HG03571 (cell line): ENCODE results near the gene CACHD1.

ENCODE experiments used
- ATAC-seq: cut with Tn5 transposase; IDR thresholded peaks from one replicate; pipeline ENCODE4 v1.9.1; 2021; ENCODE audit not compliant: unreplicated experiment

Gene CACHD1

GRCh38 chr1:64469977-64470664, at the start of gene CACHD1:
TSS of gene CACHD1 (plus strand) at chr1:64470129. CDS start at chr1:64470745, 616 bp downstream.
- peak; percentile 77 for ATAC-seq

DNA sequence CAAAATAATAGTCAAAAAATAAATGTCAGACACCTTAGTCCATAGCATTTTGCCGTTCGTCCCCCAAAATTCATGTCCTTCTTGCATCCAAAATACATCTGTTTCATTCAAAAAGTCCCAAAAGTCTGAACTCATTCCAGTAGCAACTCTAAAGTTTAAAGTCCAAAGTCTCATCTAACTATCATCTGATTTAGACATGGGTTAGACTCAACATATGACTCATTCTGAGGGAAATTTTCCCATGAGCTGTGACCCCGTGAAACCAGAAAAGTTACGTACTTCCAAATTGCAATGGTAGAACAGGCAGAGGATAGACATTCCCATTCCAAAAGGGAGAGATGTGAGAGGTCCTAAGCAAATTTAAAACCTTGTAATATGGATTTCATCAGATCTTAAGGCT, 48.6 kb upstream of the CACHD1 start:
- no peak for ATAC-seq

GRCh38 chr1:64423526-64423925, 46.4 kb upstream of the CACHD1 start:
- ATAC-seq, result no peak

GRCh38 chr1:64424412-64424811, 45.5 kb upstream of the CACHD1 start:
- no peak for ATAC-seq

- no peak for ATAC-seq
Observed at GRCh38 chr1:64425521-64425920, 44.4 kb upstream of the CACHD1 start.

GRCh38 chr1:64426681-64427080, 43.2 kb upstream of the CACHD1 start:
- ATAC-seq, result no peak

DNA sequence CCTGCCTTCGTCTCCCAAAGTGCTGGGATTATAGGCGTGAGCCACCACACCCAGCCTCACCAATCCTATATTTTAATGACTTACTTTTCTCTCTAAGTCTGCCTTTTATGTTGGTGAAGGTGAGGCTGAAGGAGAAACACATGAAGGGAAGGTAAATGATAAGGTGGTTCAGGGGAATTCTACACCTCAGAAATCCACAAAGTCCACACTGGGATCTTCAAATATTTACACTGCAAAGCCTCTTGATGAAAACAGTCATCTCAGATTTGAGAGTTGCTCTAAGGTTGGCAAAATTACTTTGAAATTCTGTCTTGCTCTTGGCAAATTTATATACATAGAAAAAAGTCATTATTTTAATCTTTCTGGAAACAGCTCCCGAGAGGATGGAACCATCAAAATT, 42.0 kb upstream of the CACHD1 start:
- no peak for ATAC-seq

DNA sequence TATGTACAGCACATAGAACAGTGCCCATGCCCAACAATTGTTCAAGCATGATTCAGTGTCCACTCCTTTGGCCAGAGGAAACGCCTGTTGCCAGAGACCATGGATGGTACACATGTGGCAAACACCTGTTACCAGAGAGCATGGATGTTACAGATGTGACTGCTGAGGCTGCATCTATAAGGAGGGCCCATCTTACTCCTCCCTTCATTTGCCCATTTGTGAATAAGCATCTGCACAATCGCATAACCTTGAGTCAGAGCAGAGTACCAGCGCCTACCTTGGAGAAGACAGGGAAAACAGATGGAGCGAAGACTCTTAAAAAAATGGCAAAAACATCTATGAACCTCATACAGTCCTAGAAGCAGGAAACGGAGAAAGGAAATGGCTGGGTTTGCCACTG, 36.6 kb upstream of the CACHD1 start:
- no peak for ATAC-seq

DNA sequence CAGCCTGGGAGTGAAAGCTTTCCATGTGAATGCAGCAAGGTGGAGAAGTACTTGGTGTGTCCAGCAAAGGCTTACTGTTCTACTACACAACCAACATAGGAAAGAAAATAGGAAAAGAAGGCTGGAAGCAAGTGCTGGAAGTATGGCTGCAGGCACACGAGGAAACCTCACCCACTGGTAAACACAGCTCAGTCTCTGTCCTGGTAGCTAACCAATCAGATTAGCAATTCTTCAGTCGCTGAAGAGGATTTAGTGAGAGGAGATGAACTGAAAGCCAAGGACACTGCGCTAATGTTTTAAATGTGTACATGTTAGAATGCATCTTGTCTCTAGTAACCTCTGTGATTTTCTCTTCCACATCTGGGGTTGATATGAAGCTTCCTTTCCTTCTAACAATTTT, 36.2 kb upstream of the CACHD1 start:
- no peak for ATAC-seq

GRCh38 chr1:64435000-64435399, 34.9 kb upstream of the CACHD1 start:
- no peak for ATAC-seq

- no peak for ATAC-seq
Observed at GRCh38 chr1:64437453-64437852, 32.5 kb upstream of the CACHD1 start.

GRCh38 chr1:64440183-64440826, 29.6 kb upstream of the CACHD1 start:
- ATAC-seq, result no peak

- ATAC-seq, result no peak
Observed at GRCh38 chr1:64451440-64451839, 18.5 kb upstream of the CACHD1 start.

DNA sequence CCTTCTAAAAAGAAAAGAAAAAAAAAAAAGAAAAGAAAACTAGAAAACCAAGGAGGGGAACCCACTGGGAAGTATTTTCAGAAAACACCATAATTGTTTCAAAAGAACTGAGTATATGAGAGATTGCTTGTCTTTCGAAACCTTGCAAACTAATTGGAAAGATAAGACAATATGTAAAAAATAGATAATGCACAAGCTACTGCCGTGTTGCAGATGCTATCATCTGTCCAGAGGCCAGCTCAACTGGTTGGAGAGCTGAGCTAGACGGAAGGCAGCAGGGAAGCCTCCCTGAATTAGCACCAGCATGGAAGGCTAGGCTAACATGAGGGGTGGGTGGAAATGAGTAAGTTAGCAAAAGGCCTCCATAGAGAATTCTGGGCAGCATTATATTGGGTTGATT, 16.2 kb upstream of the CACHD1 start:
- no peak for ATAC-seq

- ATAC-seq, result no peak
Observed at GRCh38 chr1:64458915-64459314, 11.0 kb upstream of the CACHD1 start.

DNA sequence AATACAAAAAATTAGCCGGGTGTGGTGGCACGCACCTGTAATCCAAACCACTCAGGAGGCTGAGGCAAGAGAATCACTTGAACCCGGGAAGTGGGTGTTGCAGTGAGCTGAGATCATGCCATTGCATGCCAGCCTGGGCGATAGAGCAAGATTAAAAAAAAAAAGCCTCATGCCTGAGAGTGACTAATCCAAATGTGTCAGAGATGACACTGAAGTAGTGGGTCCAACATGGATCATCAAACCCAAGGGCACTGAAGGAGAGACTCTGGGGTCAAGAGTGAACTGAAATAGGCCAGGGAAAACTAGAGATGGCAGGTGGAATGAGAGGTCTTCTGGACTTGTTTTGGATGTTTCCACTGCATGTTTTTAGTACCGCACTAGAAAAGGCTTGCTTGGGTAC, 10.2 kb upstream of the CACHD1 start:
- ATAC-seq, result no peak

GRCh38 chr1:64466033-64466432, 3.9 kb upstream of the CACHD1 start:
- ATAC-seq, result no peak

GRCh38 chr1:64469116-64469976, 583 bp upstream of the CACHD1 start:
- ATAC-seq, result no peak

DNA sequence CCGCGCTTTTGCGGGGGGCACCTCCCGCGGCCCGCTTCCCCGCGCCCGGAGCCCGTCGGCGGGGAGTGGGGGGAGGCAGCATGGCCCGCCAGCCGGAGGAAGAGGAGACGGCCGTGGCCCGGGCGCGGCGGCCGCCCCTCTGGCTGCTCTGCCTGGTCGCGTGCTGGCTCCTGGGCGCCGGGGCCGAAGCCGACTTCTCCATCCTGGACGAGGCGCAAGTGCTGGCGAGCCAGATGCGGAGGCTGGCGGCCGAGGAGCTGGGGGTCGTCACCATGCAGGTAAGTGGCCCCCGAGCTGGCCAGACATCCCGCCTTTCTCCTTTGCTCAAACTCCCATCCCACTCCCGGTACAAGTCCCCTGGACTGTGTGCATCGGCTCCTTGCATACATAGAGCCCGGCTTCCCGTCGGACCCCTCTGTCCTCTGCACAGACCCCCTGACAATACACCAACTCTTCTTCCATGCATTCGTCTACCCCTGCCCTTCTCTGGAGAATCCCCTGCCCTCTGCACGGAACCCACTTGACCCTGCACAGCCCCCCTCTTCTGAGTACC, 812 bp downstream of the CACHD1 start:
- ATAC-seq, result peak; percentile 12

DNA sequence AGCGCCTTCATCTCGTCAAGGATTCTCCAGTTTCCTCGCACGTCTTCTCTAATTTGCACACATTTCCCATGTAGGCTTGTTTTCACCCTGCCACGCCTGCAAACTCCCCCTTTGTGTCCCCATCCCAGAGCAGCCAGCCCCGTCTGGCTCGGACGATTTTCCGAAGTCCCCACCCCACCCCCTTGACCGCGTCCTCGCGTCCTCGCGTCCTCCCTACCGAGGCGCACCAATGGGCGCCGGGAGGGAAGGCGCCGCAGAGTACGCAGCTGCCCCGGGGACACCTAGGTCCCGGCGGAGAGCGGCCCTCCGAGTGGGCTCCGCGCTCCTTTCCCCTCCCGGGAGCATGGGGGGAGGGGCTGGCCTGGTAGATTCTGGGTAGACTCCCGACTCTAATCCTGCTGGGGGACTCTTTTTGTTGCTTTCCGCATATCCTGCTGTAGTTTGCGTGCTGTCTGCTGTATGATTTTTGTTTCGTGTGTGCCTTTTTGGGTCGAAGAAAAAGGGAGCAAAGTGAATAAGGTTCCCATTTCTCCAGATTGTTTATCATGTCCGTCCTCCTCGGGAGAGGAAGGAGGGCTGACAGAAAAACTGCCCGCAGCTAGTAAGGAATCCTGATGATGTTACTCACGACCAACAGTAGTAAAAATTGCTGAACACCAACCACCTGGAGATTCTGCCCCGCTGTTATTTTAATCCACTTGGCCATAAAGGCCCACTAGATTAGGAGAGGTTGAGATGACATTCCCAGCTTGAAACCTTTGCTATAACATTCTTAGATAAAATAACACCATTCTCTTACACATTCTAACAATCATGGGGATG, 1.5 kb downstream of the CACHD1 start:
- no peak for ATAC-seq

DNA sequence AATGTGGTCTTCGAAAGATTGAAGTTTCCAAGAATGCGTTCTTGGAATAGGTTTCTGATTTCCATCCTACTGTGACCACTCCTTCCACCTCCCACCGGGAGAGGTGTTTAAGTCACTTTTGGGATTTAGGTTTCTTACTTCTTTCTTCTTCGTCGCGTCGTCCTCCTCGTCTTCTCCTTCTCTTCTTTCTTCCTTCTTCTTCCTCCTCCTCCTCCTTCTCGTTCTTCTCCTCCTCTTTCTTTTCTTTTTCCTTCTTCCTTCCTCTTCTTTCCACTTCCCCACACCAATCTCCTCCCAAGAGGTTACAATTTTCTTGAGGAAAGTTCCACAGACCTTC, 2.1 kb downstream of the CACHD1 start:
- no peak for ATAC-seq
